ENCODE measurements around the gene WDR1. TPM values are rescaled to one million over a fixed set of nuclear protein-coding genes. Genes with fewer than 3 reads are reported as not detected.
A peak's percentile ranks its signal among the peaks of the same experiment; 100 is the strongest.

The WDR1 gene
- total RNA-seq, 1 experiment from 2014 or later: 258 TPM

DNA sequence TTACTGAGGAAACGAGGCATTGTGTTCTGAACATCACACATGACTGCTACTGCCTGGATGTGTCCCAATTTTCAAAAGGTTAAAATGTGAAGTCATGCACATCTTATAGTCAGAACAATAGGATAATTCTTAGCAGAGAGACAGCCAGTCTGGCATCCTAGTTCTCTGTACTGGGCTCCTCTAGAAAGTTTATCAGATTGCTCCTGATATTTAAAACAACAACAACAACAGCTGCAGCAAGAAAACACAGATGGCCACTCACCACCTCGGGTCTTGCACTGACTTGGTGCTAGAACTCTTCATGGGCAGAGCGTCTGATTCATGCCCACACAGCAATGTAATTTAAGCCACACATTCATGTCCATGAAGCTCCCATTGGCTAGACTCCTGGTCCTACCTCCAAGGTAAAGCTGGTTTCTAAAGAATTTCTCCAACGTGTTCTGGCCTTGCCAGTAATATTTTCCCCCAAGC, 62.0 kb downstream of the WDR1 start:
- peaks cover 2% of the 10 kb centered on the region; the same call in 1 of the 2 replicates for H3F3A ChIP-seq (ENCODE audit: insufficient read depth, low read depth)
- DNase-seq: peak in 1 of 2 experiments; percentile 25
- no peak overlapping the region for H2AFZ ChIP-seq
- no peaks in the 10 kb centered on the region for H3K27me3 ChIP-seq (ENCODE audit: insufficient read depth, low read depth)
- no peak for TF ChIP-seq EZH2 (IDR thresholded peaks at IDR 0.05; ENCODE audit: low read depth)
- no peak for TF ChIP-seq CTCF (conservative IDR thresholded peaks at IDR 0.05)
- H3K4me3 ChIP-seq: no peak overlapping the region
- no peaks in the 10 kb centered on the region for H3K79me2 ChIP-seq (ENCODE audit: low read depth)
- POLR2A ChIA-PET (ENCODE audit: unreplicated experiment): no interaction called here
- H3K4me1 ChIP-seq (replicated peaks; ENCODE audit: insufficient read depth): peaks cover under 1% of the 10 kb centered on the region; the same call in 1 of the 2 replicates
- CTCF ChIA-PET: no interaction called here
- no peaks in the 10 kb centered on the region for H3K36me3 ChIP-seq (ENCODE audit: low read depth)
- intact Hi-C loops (cut with micrococcal nuclease; ENCODE audit: unreplicated experiment): no loop called here
- H3K27ac ChIP-seq: no peak overlapping the region
- no peak overlapping the region for H3K4me2 ChIP-seq
- H3K9me2 ChIP-seq (ENCODE audit: insufficient read depth): no peaks in the 10 kb centered on the region
- H4K20me1 ChIP-seq (ENCODE audit: insufficient read depth): no peaks in the 10 kb centered on the region
- H3K9me3 ChIP-seq (ENCODE audit: insufficient read depth, low read depth): no peaks in the 10 kb centered on the region
- no TSS peak for BruUV-seq (replicated peaks)

DNA sequence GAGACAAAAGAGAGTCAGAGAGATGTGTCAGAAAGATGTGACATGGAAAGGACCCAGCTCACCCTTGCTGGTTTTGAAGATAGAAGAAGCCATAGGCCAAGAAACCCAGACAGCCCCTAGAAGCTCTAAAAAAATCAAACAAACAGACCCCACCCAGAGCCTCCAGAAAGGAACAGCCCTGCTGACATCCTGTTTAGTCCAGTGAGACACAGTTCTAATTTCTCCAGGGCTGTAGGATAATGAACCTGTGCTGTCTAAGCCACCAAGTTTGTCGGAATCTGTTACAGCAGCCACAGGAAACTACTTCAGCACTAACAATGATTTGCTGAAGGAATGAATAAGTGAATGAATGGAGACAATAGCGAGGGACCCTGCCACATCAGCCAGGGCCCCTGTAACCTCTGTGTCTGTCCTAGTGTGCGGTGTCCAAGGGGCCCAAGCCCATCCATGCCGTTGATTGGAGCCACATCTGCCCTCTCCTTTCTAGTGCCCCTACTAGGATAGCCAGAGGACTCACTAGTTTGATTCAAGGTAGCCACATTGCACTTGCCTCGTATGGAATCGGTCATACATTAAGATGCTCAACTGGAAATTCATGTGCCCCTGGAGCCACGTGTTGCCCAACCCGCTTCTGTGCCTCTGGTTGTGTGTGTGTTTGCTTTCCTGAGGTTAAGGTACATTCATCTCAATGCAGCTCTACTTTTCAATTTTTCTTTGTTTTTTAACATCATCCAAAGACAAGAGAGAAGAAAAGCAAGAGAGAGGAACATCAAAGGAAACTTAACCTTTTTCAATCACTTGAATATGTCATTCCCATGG, 62.8 kb downstream of the WDR1 start:
- BruUV-seq (replicated peaks): no TSS peak

DNA sequence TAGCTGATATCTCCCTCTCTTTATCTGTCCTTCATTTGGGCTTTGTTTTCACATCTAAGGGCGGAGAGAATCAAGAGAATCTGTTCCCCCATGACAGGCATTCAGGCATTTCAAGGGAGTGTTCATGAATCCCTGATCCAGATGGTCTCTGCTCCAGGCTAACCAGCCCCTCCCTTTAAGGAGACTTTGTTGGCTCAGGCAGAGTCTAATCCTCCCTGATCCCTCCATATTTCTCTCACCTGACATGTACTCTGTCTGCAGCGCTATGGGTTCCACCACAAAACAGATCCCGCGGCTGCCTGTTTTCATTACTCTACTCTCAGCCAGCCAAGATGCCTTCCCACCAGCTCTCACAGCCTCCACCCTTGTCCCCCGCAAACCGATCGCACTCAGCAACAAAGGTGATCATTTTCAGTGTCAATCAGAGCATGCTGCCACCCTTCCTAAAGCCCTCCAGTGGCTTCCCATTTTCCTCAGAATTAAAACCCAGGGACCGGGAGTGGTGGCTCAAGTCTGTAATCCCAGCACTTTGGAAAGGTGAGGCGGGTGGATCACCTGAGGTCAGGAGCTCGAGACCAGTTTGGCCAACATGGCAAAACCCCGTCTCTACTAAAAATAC, 65.0 kb downstream of the WDR1 start:
- ChIA-PET CTCF (no interaction called here), POLR2A (ENCODE audit: unreplicated experiment) (no interaction called here)
- no TSS peak for BruUV-seq (replicated peaks)
- H3K9me2 ChIP-seq (ENCODE audit: insufficient read depth): no peaks in the 10 kb centered on the region
- H3K9me3 ChIP-seq (ENCODE audit: insufficient read depth, low read depth): no peaks in the 10 kb centered on the region
- no peak overlapping the region for H2AFZ ChIP-seq
- no peaks in the 10 kb centered on the region for H3K36me3 ChIP-seq (ENCODE audit: low read depth)
- peaks cover 12% of the 10 kb centered on the region for H3K4me1 ChIP-seq (replicated peaks; ENCODE audit: insufficient read depth)
- H3K4me3 ChIP-seq: no peak overlapping the region
- no peaks in the 10 kb centered on the region for H4K20me1 ChIP-seq (ENCODE audit: insufficient read depth)
- intact Hi-C loops (cut with micrococcal nuclease; ENCODE audit: unreplicated experiment): no loop called here
- DNase-seq: peak in 1 of 2 experiments; percentile 18
- TF ChIP-seq CTCF (conservative IDR thresholded peaks at IDR 0.05) (no peak), EZH2 (IDR thresholded peaks at IDR 0.05; ENCODE audit: low read depth) (no peak)
- H3K79me2 ChIP-seq (ENCODE audit: low read depth): no peaks in the 10 kb centered on the region
- H3K27ac ChIP-seq: no peak overlapping the region
- H3K27me3 ChIP-seq (ENCODE audit: insufficient read depth, low read depth): no peaks in the 10 kb centered on the region
- H3K4me2 ChIP-seq: no peak overlapping the region
- H3F3A ChIP-seq (ENCODE audit: insufficient read depth, low read depth): peaks cover 12% of the 10 kb centered on the region; the same call in 1 of the 2 replicates

More for the DNA sequence above, 62.8 kb downstream of the WDR1 start:
- TF ChIP-seq EZH2 (IDR thresholded peaks at IDR 0.05; ENCODE audit: low read depth) (no peak), CTCF (conservative IDR thresholded peaks at IDR 0.05) (no peak)
- peaks cover 10% of the 10 kb centered on the region; the same call in 1 of the 2 replicates for H3F3A ChIP-seq (ENCODE audit: insufficient read depth, low read depth)
- no peak overlapping the region for H2AFZ ChIP-seq
- H3K36me3 ChIP-seq (ENCODE audit: low read depth): no peaks in the 10 kb centered on the region
- POLR2A ChIA-PET (ENCODE audit: unreplicated experiment): no interaction called here
- CTCF ChIA-PET: no interaction called here
- peaks cover 8% of the 10 kb centered on the region for H3K4me1 ChIP-seq (replicated peaks; ENCODE audit: insufficient read depth)
- H4K20me1 ChIP-seq (ENCODE audit: insufficient read depth): no peaks in the 10 kb centered on the region
- no peaks in the 10 kb centered on the region for H3K79me2 ChIP-seq (ENCODE audit: low read depth)
- intact Hi-C loops (cut with micrococcal nuclease; ENCODE audit: unreplicated experiment): no loop called here
- no peaks in the 10 kb centered on the region for H3K9me3 ChIP-seq (ENCODE audit: insufficient read depth, low read depth)
- H3K27ac ChIP-seq: no peak overlapping the region
- H3K4me2 ChIP-seq: no peak overlapping the region
- DNase-seq: peak in 1 of 2 experiments; percentile 15
- H3K4me3 ChIP-seq: no peak overlapping the region
- no peaks in the 10 kb centered on the region for H3K27me3 ChIP-seq (ENCODE audit: insufficient read depth, low read depth)
- H3K9me2 ChIP-seq (ENCODE audit: insufficient read depth): no peaks in the 10 kb centered on the region

Measured in PC-9 (cell line).